Muscle layer of duodenum (tissue), 2 donors: ENCODE results near the gene CRABP2.

ENCODE experiments used
- H3K27ac ChIP-seq: one replicate; pipeline ENCODE4 v1.7.0; 2013; ENCODE audit warnings: mild to moderate bottlenecking, low read length
- H3K27me3 ChIP-seq: one replicate; pipeline ENCODE4 v1.7.0; 2013; ENCODE audit warnings: low read depth, mild to moderate bottlenecking, control low read depth, low read length
- H3K36me3 ChIP-seq, 2 donors: one replicate each; pipeline ENCODE4 v1.7.0; 2013; ENCODE audit warnings: low read length in 2 of 2, control low read depth in 1 of 2, mild to moderate bottlenecking in 1 of 2; ENCODE audit not compliant: insufficient read depth in 2 of 2, control insufficient read depth in 1 of 2
- H3K4me1 ChIP-seq, 2 donors: one replicate each; pipeline ENCODE4 v1.7.0; 2013; ENCODE audit warnings: low read length in 2 of 2, mild to moderate bottlenecking in 2 of 2, control low read depth in 1 of 2, moderate library complexity in 1 of 2; ENCODE audit not compliant: insufficient read depth in 2 of 2, control insufficient read depth in 1 of 2
- H3K4me3 ChIP-seq, 2 donors: one replicate each; pipeline ENCODE4 v1.7.0; 2013; ENCODE audit warnings: low read length in 2 of 2, low read depth in 1 of 2, mild to moderate bottlenecking in 1 of 2
- H3K9me3 ChIP-seq, 2 donors: one replicate each; pipeline ENCODE4 v1.7.0; 2013; ENCODE audit warnings: low read length in 2 of 2, control low read depth in 1 of 2, mild to moderate bottlenecking in 1 of 2; ENCODE audit not compliant: control insufficient read depth in 1 of 2
- donor health status: healthy.

The CRABP2 gene

DNA sequence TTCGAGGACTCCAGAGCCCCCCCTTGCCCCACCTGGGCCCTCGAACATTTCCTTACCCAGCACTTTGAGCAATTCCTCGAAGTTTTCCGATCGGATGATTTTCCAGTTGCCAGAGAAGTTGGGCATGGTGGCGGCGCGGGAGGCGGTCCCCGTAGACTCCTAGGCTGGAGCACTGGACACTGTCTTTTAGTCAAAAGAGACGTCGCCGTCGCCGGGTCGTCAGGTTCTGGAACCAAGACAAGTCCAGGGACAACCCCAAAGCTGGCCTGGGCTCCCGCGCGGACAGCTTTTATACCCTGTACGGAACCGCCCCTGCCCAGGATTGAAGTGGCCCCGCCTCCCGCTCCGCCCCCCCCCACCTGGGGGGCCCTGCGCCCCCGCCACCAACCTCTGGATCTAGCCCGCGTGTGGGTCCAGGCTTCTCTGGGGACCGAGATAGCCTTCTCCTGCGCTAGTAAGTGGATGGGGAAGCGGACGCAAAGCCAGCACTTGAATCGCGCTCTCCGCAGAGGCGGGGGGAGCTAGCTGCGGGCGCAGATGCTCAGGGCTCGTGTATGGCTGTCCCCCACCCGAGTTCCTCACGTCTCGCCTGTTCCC lies at the start of gene CRABP2:
TSS of gene CRABP2 (minus strand) at position 263 of the 597 bp plus-strand sequence. CDS start at position 126, 137 bp downstream.
- H3K27me3 ChIP-seq, result peaks cover 22% of the 10 kb centered on the region
- H3K4me1 ChIP-seq, result peaks cover 10 to 64% of the 10 kb centered on the region in 2 donors
- H3K36me3 ChIP-seq, result peaks cover 0 to 4% of the 10 kb centered on the region in 2 donors
- H3K4me3 ChIP-seq, result peak within 1 kb of the TSS; percentile 42 to 62
- H3K27ac ChIP-seq, result no peak within 1 kb of the TSS
- no peaks in the 10 kb centered on the region for H3K9me3 ChIP-seq

DNA sequence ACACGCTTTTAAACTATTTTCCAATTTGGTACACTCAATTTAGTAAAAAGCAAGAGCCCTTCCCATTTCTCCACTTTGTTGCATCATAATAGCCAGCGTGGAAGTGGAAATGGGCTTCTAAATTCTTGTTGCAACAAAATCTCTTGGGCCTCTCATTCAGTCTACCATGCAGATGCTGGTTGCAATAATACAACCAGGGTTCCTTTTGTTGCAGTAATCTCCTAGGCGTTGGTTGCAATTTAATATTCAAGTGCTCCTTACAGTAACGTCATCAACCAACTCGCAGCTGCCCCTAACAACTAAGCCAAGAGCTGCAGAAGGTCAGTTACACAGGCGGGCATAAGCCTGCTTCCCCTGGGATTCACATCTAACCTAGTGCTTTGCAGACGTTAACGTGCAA lies 48.8 kb upstream of the CRABP2 start:
- no peak overlapping the region for H3K27ac ChIP-seq
- peaks cover 0 to 7% of the 10 kb centered on the region in 2 donors for H3K36me3 ChIP-seq
- no peak overlapping the region for H3K4me3 ChIP-seq
- peaks cover 16 to 25% of the 10 kb centered on the region in 2 donors for H3K4me1 ChIP-seq
- no peaks in the 10 kb centered on the region for H3K27me3 ChIP-seq
- H3K9me3 ChIP-seq, result no peaks in the 10 kb centered on the region

DNA sequence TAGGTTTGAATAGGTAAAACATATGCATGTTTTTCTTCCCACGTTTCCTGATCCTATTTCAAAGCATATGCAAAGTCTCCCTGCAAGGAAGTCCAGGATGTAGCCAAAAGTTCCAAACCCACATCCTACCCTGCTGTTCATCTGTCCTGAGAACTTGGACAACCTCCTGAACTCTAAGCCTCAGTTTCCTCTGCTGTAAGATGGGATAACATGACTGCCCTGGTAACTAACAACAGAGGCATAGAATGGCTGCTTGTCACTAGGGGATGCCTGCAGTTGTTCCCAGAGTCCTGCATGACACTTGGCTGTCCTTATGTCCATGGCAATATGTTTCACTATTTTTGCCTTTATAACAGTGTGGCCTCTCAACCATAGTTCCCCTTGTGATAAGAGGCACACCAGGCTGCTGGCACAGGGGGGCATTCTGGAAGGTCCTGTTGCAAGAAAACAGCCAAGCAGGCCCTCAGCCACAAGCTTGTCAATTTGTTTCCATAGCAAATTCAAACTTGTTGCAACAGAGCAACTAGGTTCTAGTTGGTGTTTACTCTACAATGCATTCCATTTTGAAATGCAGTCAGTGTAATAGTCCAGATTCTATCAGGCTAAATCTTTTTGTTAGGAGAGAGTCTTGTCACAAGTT lies 47.6 kb upstream of the CRABP2 start:
- Histone ChIP-seq H3K27me3 (no peaks in the 10 kb centered on the region), H3K36me3 (peaks cover 0 to 11% of the 10 kb centered on the region in 2 donors), H3K9me3 (no peaks in the 10 kb centered on the region), H3K4me3 (peak overlapping the region; percentile 90 to 96), H3K4me1 (peaks cover 29 to 38% of the 10 kb centered on the region in 2 donors), H3K27ac (no peak overlapping the region)

DNA sequence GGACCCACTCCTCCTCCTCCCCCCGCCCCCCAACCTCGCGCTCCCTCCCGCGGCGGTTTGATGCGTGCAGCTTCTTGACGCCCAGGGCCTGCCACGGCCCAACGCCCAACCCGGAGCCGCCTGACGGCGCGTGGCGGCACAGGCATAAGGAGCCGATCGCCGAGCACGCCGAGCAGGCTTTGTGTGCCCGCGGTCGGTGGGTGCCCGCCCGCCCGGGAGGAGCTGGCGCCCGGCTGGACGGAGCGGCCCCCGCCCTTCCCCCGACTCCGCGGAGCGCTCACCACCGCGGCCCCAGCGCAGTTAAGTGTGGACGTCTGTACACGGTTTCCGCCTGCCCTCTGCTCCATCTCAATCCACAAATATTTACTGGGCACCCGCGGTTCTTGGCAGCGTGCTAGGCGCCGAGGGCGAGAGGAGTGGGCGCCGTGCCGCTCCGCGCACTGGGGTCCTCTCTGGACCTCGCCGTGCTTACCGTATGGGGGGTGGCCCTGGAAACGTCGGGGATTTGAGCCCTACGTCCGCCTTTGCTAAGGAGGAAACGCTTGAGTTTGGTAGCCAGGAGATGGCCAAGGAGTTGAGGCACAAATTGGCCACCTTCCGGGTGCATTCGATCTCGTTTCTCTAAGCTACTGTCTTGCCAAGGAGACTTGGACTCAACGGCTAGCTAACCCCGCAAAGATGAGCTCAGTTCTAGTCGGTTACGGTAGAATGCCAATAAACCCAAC lies 46.5 kb upstream of the CRABP2 start:
- peaks cover 0 to 15% of the 10 kb centered on the region in 2 donors for H3K36me3 ChIP-seq
- H3K4me3 ChIP-seq, result peak overlapping the region; percentile 90 to 96
- no peaks in the 10 kb centered on the region for H3K9me3 ChIP-seq
- no peaks in the 10 kb centered on the region for H3K27me3 ChIP-seq
- H3K4me1 ChIP-seq, result peaks cover 34 to 45% of the 10 kb centered on the region in 2 donors
- peak overlapping the region; percentile 91 for H3K27ac ChIP-seq

DNA sequence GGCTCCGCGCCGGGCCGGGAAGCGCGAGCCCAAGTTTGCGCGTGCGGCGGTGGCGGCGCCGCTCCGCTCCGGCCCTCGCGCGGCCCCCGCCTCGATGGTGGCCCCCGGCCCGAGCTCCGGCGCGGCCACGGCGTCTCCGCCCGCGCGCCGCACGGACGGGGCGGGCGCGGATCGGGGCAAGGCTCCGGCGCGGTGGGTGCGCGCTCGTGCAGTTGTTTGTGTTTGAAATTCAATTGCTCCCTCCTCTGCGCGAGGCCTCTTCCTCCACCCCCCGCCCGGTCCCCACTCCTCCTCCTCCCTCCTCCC lies 46.0 kb upstream of the CRABP2 start, which contains the start of gene HDGF:
TSS of gene HDGF (minus strand) at position 225 of the 306 bp plus-strand sequence. CDS start 246 bp downstream, outside the sequence.
- H3K36me3 ChIP-seq, result peaks cover 0 to 19% of the 10 kb centered on the region in 2 donors
- peaks cover 34 to 48% of the 10 kb centered on the region in 2 donors for H3K4me1 ChIP-seq
- peak within 1 kb of the TSS; percentile 90 to 96 for H3K4me3 ChIP-seq
- H3K27me3 ChIP-seq, result no peaks in the 10 kb centered on the region
- no peaks in the 10 kb centered on the region for H3K9me3 ChIP-seq
- H3K27ac ChIP-seq, result peak within 1 kb of the TSS; percentile 96

DNA sequence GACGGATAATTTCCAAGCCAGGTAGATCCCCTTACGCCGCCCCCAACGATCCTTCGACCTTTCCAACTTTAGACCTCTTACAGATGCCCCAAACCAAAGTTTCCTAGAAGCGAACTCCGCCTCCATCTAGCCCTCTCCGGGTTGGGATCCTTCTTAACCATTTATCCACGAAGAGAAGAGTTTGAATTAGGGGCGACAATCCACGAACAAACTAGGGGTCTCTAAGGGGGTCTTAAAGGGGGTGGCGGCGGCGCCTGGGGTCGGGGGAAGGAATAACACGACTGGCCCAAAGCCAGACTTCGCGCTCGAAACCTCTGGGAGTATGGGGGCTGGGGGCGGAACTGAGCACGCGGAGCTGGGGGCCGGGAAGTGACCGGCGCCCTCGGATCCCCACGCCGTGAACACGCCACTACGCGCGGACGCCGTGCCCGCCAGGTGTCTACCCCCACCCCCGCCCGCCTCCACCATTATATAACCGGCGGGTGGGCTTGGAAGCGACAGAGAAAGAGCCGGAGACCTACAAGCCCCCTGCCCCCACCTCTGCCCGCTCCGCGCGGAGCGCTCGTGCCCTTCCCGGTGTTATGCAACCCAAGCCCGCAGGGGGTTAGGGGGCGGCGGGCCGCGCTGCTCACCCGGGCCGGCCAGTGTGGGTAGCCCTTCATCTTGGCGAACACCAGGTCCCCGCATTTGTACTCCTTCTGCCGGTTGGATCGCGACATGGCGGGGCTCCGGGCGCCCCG lies 45.5 kb upstream of the CRABP2 start:
- no peaks in the 10 kb centered on the region for H3K9me3 ChIP-seq
- H3K27ac ChIP-seq, result peak overlapping the region; percentile 96
- H3K36me3 ChIP-seq, result peaks cover 0 to 19% of the 10 kb centered on the region in 2 donors
- H3K27me3 ChIP-seq, result no peaks in the 10 kb centered on the region
- H3K4me3 ChIP-seq, result peak overlapping the region; percentile 90 to 93
- H3K4me1 ChIP-seq, result peaks cover 35 to 53% of the 10 kb centered on the region in 2 donors

DNA sequence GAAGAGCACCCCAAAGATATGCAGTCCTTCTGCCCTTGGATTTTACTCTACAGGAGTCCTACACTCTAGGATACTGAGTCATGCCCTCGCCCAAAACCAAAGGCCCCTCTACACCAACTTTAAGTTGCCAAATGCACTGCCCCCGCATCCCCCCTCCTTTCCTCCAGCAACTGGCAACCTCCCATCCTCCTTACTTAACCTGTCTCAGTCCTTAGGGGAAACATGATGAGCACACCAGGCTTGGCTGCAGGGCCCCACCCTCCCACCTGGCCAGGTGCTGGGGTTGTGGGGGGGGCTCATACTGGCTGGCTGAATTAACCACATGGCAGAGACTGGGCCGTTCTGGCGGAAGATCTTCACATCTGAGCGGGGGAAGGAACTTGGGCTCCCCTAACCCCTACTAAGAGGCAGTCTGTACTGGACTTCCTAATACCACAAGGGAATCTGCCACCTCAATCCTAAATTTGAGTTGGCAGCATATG lies 44.8 kb upstream of the CRABP2 start:
- Histone ChIP-seq H3K4me1 (peaks cover 40 to 60% of the 10 kb centered on the region in 2 donors), H3K27me3 (no peaks in the 10 kb centered on the region), H3K4me3 (peak overlapping the region; percentile 90 to 93), H3K9me3 (no peaks in the 10 kb centered on the region), H3K27ac (peak overlapping the region; percentile 96), H3K36me3 (peaks cover 0 to 19% of the 10 kb centered on the region in 2 donors)

DNA sequence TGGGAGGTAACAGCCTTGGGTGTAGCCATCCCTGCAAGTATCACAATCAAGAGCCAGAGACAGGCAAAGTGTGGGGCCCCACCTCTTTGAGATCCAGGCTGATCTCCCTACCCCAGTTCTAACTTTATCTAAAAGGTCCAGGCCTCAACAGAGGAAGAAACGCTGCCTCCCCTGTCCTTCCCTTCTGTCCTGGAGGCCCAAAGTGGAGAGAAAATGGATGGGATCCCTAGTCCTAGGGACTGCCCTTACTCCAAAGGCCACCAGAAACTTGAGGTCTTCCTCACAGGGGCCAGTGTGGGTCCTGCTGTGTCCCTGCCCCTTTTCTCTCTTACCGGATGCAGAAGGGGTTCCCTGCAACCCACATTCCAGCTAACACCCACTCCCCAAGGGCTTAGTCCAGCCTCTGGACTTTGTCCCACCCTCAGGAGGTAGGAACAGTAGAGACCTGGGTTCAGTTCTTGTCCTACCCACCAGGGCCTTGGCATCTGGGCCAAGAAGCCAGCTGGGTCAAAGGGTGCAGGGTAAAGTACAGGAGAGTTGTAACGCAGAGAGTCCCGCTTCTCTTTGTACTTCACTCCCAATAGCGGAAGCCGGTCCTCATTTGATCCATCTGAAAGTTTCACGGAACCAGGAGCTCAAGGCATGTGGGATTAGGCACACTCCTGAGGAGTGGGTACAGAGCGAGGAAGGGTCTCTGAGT lies 44.2 kb upstream of the CRABP2 start:
- H3K36me3 ChIP-seq, result peaks cover 0 to 24% of the 10 kb centered on the region in 2 donors
- H3K9me3 ChIP-seq, result no peaks in the 10 kb centered on the region

DNA sequence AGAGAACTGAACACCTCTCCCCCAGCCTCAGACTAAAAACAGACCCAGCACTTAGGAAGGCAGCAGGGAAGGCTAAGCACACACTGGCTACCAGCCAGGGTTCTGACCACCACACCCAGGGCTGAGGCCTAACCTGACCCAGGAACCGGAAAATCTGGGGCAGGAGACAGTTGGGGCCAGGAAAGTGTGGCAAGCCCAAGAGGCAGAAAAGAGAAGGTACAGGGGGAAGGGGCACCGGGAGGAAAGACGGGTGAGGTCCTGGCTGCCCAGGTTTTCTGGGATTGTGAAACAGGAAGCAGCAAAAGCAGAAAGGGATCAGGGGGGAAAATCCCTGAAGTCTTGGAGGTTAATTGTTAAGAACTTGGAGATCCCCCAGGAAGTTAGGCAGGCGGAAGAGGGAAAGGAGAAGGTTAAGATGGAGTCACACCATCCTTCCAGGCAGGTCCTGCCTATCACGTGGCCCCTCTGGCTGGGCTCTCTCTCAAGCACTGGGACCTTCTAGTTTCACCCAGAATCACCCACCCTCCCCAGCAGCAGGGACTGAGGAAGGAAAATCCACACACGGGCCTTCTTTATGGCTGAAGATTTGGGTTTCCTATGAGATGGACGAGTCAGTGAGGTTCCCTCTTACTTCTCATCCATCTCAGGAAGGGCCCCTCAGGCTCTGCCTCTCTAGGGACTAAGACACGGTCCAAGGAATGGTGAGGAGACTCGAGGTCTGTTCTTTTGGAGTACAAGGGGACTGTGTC lies 43.5 kb upstream of the CRABP2 start:
- Histone ChIP-seq H3K36me3 (peaks cover 4 to 29% of the 10 kb centered on the region in 2 donors), H3K4me1 (peaks cover 40 to 65% of the 10 kb centered on the region in 2 donors), H3K27me3 (no peaks in the 10 kb centered on the region), H3K27ac (peak overlapping the region; percentile 96), H3K9me3 (no peaks in the 10 kb centered on the region), H3K4me3 (peak overlapping the region; percentile 90 to 93)

More for the DNA sequence above, 44.2 kb upstream of the CRABP2 start:
- H3K4me3 ChIP-seq, result peak overlapping the region; percentile 90 to 93
- H3K4me1 ChIP-seq, result peaks cover 40 to 65% of the 10 kb centered on the region in 2 donors
- peak overlapping the region; percentile 96 for H3K27ac ChIP-seq
- H3K27me3 ChIP-seq, result no peaks in the 10 kb centered on the region
